Mesendoderm (in vitro differentiated cells): ENCODE measurements around the gene IL17RB.

ENCODE experiments used
- DNase-seq: peaks from one replicate; pipeline ENCODE4 v3.0.0; 2013
- H2AK5ac ChIP-seq: 2 replicates; pipeline ENCODE4 v1.6.1; 2013; ENCODE audit warnings: low read length, inconsistent platforms
- H2BK120ac ChIP-seq: 2 replicates; pipeline ENCODE4 v1.6.1; 2013; ENCODE audit warnings: low read depth, mild to moderate bottlenecking, low read length, moderate library complexity, mixed read lengths
- H2BK15ac ChIP-seq: replicated peaks from 2 replicates; pipeline ENCODE4 v1.6.1; 2013; ENCODE audit warnings: low read depth, mild to moderate bottlenecking, moderate library complexity
- H2BK5ac ChIP-seq: 2 replicates; pipeline ENCODE4 v1.6.1; 2013; ENCODE audit warnings: low read length, inconsistent platforms
- H3K18ac ChIP-seq: 2 replicates; pipeline ENCODE4 v1.6.1; 2013; ENCODE audit warnings: mild to moderate bottlenecking, low read length, mixed read lengths
- H3K23ac ChIP-seq: one replicate; pipeline ENCODE4 v1.6.1; 2013; ENCODE audit warnings: low read length
- H3K27ac ChIP-seq: 2 replicates; pipeline ENCODE4 v1.5.1; 2013; ENCODE audit warnings: low read depth, mild to moderate bottlenecking, inconsistent platforms, low read length, moderate library complexity
- H3K27me3 ChIP-seq: 2 replicates; pipeline ENCODE4 v1.6.1; 2013; ENCODE audit warnings: low read length, control low read depth, mild to moderate bottlenecking, inconsistent platforms; ENCODE audit not compliant: insufficient read depth, poor library complexity
- H3K36me3 ChIP-seq: 2 replicates; pipeline ENCODE4 v1.6.1; 2013; ENCODE audit warnings: low read length, inconsistent platforms; ENCODE audit not compliant: control insufficient read depth, insufficient read depth
- H3K4ac ChIP-seq: one replicate; pipeline ENCODE4 v1.6.1; 2013; ENCODE audit warnings: low read depth, mild to moderate bottlenecking, low read length, moderate library complexity
- H3K4me1 ChIP-seq: 2 replicates; pipeline ENCODE4 v1.6.1; 2013; ENCODE audit warnings: low read depth, low read length, inconsistent platforms; ENCODE audit not compliant: control insufficient read depth
- H3K4me2 ChIP-seq: 2 replicates; pipeline ENCODE4 v1.6.1; 2013; ENCODE audit warnings: low read length
- H3K4me3 ChIP-seq: 2 replicates; pipeline ENCODE4 v1.5.1; 2013; ENCODE audit warnings: mild to moderate bottlenecking, low read length
- H3K56ac ChIP-seq: one replicate; pipeline ENCODE4 v1.6.1; 2013; ENCODE audit warnings: low read length
- H3K79me1 ChIP-seq: 2 replicates; pipeline ENCODE4 v1.6.1; 2013; ENCODE audit warnings: low read length, inconsistent platforms
- H3K79me2 ChIP-seq: 2 replicates; pipeline ENCODE4 v1.6.1; 2013; ENCODE audit warnings: mild to moderate bottlenecking, low read length; ENCODE audit not compliant: control insufficient read depth, insufficient read depth
- H3K9ac ChIP-seq: 2 replicates; pipeline ENCODE4 v1.6.1; 2013; ENCODE audit warnings: low read length, inconsistent platforms
- H4K5ac ChIP-seq: one replicate; pipeline ENCODE4 v1.6.1; 2013; ENCODE audit warnings: low read length
- H4K8ac ChIP-seq: one replicate; pipeline ENCODE4 v1.6.1; 2013; ENCODE audit warnings: low read depth, mild to moderate bottlenecking, control low read depth, low read length, moderate library complexity
- WGBS: extraction: QIAGEN DNeasy Blood & Tissue Kit; methylation state at CpG from one replicate; pipeline ENCODE4 v1.1.7; 2013; ENCODE audit warnings: low lambda C conversion rate, missing lambda C conversion rate; ENCODE audit not compliant: insufficient coverage; ENCODE audit errors: extremely low coverage; 5-methylcytosine and 5-hydroxymethylcytosine counted together

The IL17RB gene

DNA sequence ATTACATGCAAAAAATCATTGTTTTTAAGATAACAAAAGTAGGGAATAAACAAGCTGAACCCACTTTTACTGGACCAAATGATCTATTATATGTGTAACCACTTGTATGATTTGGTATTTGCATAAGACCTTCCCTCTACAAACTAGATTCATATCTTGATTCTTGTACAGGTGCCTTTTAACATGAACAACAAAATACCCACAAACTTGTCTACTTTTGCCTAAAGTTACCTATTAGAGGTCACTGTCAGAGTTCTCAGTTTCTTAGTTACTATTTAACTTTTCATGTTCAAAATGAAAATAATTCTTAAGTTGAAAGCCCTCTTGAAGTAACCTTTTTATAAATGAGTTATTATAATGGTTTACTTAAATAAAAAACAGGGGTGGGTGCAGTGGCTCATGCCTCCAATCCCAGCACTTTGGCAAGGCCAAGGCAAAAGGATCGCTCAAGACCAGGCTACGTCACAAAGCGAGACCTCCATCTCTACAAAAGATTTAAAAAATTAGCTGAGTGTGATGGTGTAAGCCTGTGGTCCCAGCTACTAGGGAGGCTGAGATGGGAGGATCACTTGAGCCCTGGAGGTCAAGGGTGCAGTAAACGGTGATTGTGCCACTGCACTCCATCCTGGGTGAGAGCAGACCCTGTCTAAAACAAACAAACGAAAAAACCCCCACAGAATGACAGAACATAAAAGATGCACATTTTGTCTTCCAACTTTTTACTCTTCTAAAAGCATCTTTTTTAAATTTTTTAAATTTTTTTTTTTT lies 19.5 kb downstream of the IL17RB start:
- H2BK120ac ChIP-seq: no peak overlapping the region
- no peak overlapping the region for H2BK5ac ChIP-seq
- peaks cover 10% of the 10 kb centered on the region for H3K36me3 ChIP-seq
- no peak overlapping the region for H4K5ac ChIP-seq
- no peak overlapping the region for H3K4me2 ChIP-seq
- no peak for DNase-seq
- H2BK15ac ChIP-seq: no peak overlapping the region
- no peak overlapping the region for H3K56ac ChIP-seq
- no peak overlapping the region for H2AK5ac ChIP-seq
- H3K9ac ChIP-seq: no peak overlapping the region
- no peaks in the 10 kb centered on the region for H3K79me1 ChIP-seq
- no peak overlapping the region for H3K4me3 ChIP-seq
- no peaks in the 10 kb centered on the region for H3K79me2 ChIP-seq
- H3K4me1 ChIP-seq: no peaks in the 10 kb centered on the region
- H4K8ac ChIP-seq: no peak overlapping the region
- H3K4ac ChIP-seq: no peak overlapping the region
- WGBS: no CpG with 5 or more reads among the region's 5 CpGs
- no peak overlapping the region for H3K27ac ChIP-seq
- H3K23ac ChIP-seq: no peak overlapping the region
- no peaks in the 10 kb centered on the region for H3K27me3 ChIP-seq
- H3K18ac ChIP-seq: no peak overlapping the region

GRCh38 chr3:53880396-53881345 lies 34.3 kb downstream of the IL17RB start:
- H3K79me1 ChIP-seq: peaks cover 6% of the 10 kb centered on the region
- no peak overlapping the region for H4K5ac ChIP-seq
- no peak overlapping the region for H2BK5ac ChIP-seq
- H3K27ac ChIP-seq: no peak overlapping the region
- no CpG with 5 or more reads among the region's 10 CpGs for WGBS
- no peak overlapping the region for H2BK120ac ChIP-seq
- H3K4me2 ChIP-seq: peak overlapping the region; percentile 21
- peak overlapping the region; percentile 98 for H3K56ac ChIP-seq
- H3K36me3 ChIP-seq: peaks cover 1% of the 10 kb centered on the region
- peak overlapping the region; percentile 96 for H3K9ac ChIP-seq
- no peak overlapping the region for H3K23ac ChIP-seq
- H3K4me3 ChIP-seq: peak overlapping the region; percentile 78
- no peak overlapping the region for H2BK15ac ChIP-seq
- no peak overlapping the region for H3K4ac ChIP-seq
- peaks cover 2% of the 10 kb centered on the region for H3K79me2 ChIP-seq
- DNase-seq: peak; percentile 73
- H2AK5ac ChIP-seq: no peak overlapping the region
- H3K27me3 ChIP-seq: no peaks in the 10 kb centered on the region
- H4K8ac ChIP-seq: no peak overlapping the region
- H3K4me1 ChIP-seq: peaks cover 9% of the 10 kb centered on the region
- no peak overlapping the region for H3K18ac ChIP-seq

GRCh38 chr3:53881691-53882593 lies 35.6 kb downstream of the IL17RB start, which contains the start of gene ACTR8:
Gene ACTR8, minus strand, starts transcription at chr3:53882152. Its CDS starts 51 bp downstream, at chr3:53882101.
- peak; percentile 92 for DNase-seq
- no peak within 1 kb of the TSS for H3K4ac ChIP-seq
- H2BK5ac ChIP-seq: peak within 1 kb of the TSS; percentile 31
- peak within 1 kb of the TSS; percentile 96 for H3K9ac ChIP-seq
- H4K8ac ChIP-seq: no peak within 1 kb of the TSS
- H3K79me1 ChIP-seq: peaks cover 6% of the 10 kb centered on the region
- no peak within 1 kb of the TSS for H2BK15ac ChIP-seq
- H3K36me3 ChIP-seq: peaks cover 1% of the 10 kb centered on the region
- peaks cover 9% of the 10 kb centered on the region for H3K4me1 ChIP-seq
- H3K79me2 ChIP-seq: peaks cover 3% of the 10 kb centered on the region
- peak within 1 kb of the TSS; percentile 78 for H3K4me3 ChIP-seq
- H3K4me2 ChIP-seq: peak within 1 kb of the TSS; percentile 72
- H3K23ac ChIP-seq: no peak within 1 kb of the TSS
- WGBS: no CpG with 5 or more reads among the region's 65 CpGs
- no peak within 1 kb of the TSS for H4K5ac ChIP-seq
- H2BK120ac ChIP-seq: no peak within 1 kb of the TSS
- no peaks in the 10 kb centered on the region for H3K27me3 ChIP-seq
- peak within 1 kb of the TSS; percentile 53 for H3K27ac ChIP-seq
- H2AK5ac ChIP-seq: no peak within 1 kb of the TSS
- H3K56ac ChIP-seq: peak within 1 kb of the TSS; percentile 98
- H3K18ac ChIP-seq: peak within 1 kb of the TSS; percentile 1

- H3K27ac ChIP-seq: no peak overlapping the region
- H3K23ac ChIP-seq: no peak overlapping the region
- H2AK5ac ChIP-seq: no peak overlapping the region
- no peak overlapping the region for H3K56ac ChIP-seq
- no peak overlapping the region for H2BK5ac ChIP-seq
- H2BK120ac ChIP-seq: no peak overlapping the region
- H3K18ac ChIP-seq: no peak overlapping the region
- H3K4me2 ChIP-seq: no peak overlapping the region
- H2BK15ac ChIP-seq: no peak overlapping the region
- H3K27me3 ChIP-seq: no peaks in the 10 kb centered on the region
- no peak overlapping the region for H3K4ac ChIP-seq
- H3K79me1 ChIP-seq: peaks cover 6% of the 10 kb centered on the region
- no peak for DNase-seq
- no peak overlapping the region for H4K5ac ChIP-seq
- no peak overlapping the region for H3K4me3 ChIP-seq
- H4K8ac ChIP-seq: no peak overlapping the region
- peaks cover 9% of the 10 kb centered on the region for H3K4me1 ChIP-seq
- no peaks in the 10 kb centered on the region for H3K36me3 ChIP-seq
- H3K9ac ChIP-seq: no peak overlapping the region
- WGBS: no CpG with 5 or more reads among the region's 4 CpGs
- peaks cover 6% of the 10 kb centered on the region for H3K79me2 ChIP-seq
Observed at GRCh38 chr3:53883008-53883407, 36.6 kb downstream of the IL17RB start.

- Histone ChIP-seq H3K9ac (no peak overlapping the region), H3K27ac (no peak overlapping the region), H3K4ac (no peak overlapping the region), H4K8ac (no peak overlapping the region), H3K79me2 (peaks cover 8% of the 10 kb centered on the region), H3K56ac (no peak overlapping the region), H3K4me3 (no peak overlapping the region), H3K23ac (no peak overlapping the region), H3K79me1 (peaks cover 6% of the 10 kb centered on the region), H2BK5ac (no peak overlapping the region), H3K4me2 (no peak overlapping the region), H3K27me3 (no peaks in the 10 kb centered on the region), H2AK5ac (no peak overlapping the region), H2BK15ac (no peak overlapping the region), H3K18ac (no peak overlapping the region), H3K4me1 (peaks cover 9% of the 10 kb centered on the region), H3K36me3 (no peaks in the 10 kb centered on the region), H4K5ac (no peak overlapping the region), H2BK120ac (no peak overlapping the region)
- WGBS: no CpG with 5 or more reads among the region's 11 CpGs
- no peak for DNase-seq
Observed at GRCh38 chr3:53884623-53885022, 38.3 kb downstream of the IL17RB start.
